Breast epithelium (tissue), 3 donors: Measurements from ENCODE around the gene CASP8.

Experiments used
- POLR2A ChIP-seq: fragments of 450-650 bp; IDR thresholded peaks from one replicate; pipeline ENCODE4 v1.6.1; 2016; ENCODE audit warnings: antibody characterized with exemption, mild to moderate bottlenecking, moderate library complexity
- TF ChIP-seq, protein P1 (sequence below), 3 donors: fragments of 450-650 bp; IDR thresholded peaks; one replicate each; pipeline ENCODE4 v1.5.1; 2016 to 2017; ENCODE audit warnings: antibody characterized with exemption in 3 of 3, mild to moderate bottlenecking in 3 of 3, moderate library complexity in 3 of 3

GRCh38 chr2:201216918-201217317 lies 43.4 kb upstream of the CASP8 start:
- TF ChIP-seq, protein P1, sequence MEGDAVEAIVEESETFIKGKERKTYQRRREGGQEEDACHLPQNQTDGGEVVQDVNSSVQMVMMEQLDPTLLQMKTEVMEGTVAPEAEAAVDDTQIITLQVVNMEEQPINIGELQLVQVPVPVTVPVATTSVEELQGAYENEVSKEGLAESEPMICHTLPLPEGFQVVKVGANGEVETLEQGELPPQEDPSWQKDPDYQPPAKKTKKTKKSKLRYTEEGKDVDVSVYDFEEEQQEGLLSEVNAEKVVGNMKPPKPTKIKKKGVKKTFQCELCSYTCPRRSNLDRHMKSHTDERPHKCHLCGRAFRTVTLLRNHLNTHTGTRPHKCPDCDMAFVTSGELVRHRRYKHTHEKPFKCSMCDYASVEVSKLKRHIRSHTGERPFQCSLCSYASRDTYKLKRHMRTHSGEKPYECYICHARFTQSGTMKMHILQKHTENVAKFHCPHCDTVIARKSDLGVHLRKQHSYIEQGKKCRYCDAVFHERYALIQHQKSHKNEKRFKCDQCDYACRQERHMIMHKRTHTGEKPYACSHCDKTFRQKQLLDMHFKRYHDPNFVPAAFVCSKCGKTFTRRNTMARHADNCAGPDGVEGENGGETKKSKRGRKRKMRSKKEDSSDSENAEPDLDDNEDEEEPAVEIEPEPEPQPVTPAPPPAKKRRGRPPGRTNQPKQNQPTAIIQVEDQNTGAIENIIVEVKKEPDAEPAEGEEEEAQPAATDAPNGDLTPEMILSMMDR (IDR thresholded peaks at IDR 0.05), result no peak
- TF ChIP-seq POLR2A, result no peak
